Mesodermal cell (in vitro differentiated cells): ENCODE data around the gene MAB21L4.

Experiments used
- H3K27ac ChIP-seq: 2 replicates; pipeline ENCODE4 v1.7.0; 2013; ENCODE audit warnings: mild to moderate bottlenecking, low read depth, low read length, moderate library complexity; ENCODE audit not compliant: severe bottlenecking
- H3K36me3 ChIP-seq: 2 replicates; pipeline ENCODE4 v1.7.1; 2013; ENCODE audit warnings: mild to moderate bottlenecking, low read length, moderate library complexity; ENCODE audit not compliant: control insufficient read depth, insufficient read depth
- H3K4me1 ChIP-seq: one replicate; pipeline ENCODE4 v1.7.1; 2013; ENCODE audit warnings: mild to moderate bottlenecking, low read length; ENCODE audit not compliant: insufficient read depth, control insufficient read depth, poor library complexity, severe bottlenecking
- H3K4me3 ChIP-seq: 2 replicates; pipeline ENCODE4 v1.7.0; 2013; ENCODE audit warnings: low read length, control low read depth, mild to moderate bottlenecking; ENCODE audit not compliant: insufficient read depth, poor library complexity, severe bottlenecking; ENCODE audit errors: extremely low read depth
- H3K9me3 ChIP-seq: 2 replicates; pipeline ENCODE4 v1.7.1; 2013; ENCODE audit warnings: mild to moderate bottlenecking, low read length, moderate library complexity; ENCODE audit not compliant: control insufficient read depth
- WGBS, 2 experiments: methylation state at CpG; one replicate each; pipeline ENCODE4 v1.1.5; 2013; ENCODE audit warnings: missing lambda C conversion rate in 2 of 2; ENCODE audit not compliant: insufficient coverage in 2 of 2; 5-methylcytosine and 5-hydroxymethylcytosine counted together

Gene MAB21L4

DNA sequence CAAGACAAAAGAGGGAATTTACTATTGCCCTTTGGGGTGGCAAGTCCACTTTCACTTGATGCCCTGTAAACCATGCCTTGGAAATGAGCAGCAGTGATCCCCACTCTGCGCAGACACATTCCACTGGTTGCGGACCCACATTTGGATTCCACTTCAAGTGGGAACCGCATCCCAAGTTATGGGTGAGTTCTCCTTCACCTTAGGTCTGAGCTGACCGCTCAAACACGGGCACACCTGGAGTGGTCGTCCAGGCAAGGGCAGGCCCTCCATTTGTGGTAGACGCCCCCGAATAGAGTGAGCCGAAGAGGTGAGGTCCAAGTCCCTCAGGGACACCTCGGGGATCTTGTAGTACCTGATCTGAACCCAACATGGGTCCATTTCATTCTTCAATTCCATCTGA is 37.1 kb downstream of the MAB21L4 start:
- Histone ChIP-seq H3K4me1 (no peaks in the 10 kb centered on the region), H3K4me3 (no peak overlapping the region), H3K9me3 (peaks cover 12% of the 10 kb centered on the region), H3K36me3 (no peaks in the 10 kb centered on the region), H3K27ac (no peak overlapping the region)
- WGBS, 2 experiments: 84 to 93% methylated on average over 10 of the region's 10 CpGs

DNA sequence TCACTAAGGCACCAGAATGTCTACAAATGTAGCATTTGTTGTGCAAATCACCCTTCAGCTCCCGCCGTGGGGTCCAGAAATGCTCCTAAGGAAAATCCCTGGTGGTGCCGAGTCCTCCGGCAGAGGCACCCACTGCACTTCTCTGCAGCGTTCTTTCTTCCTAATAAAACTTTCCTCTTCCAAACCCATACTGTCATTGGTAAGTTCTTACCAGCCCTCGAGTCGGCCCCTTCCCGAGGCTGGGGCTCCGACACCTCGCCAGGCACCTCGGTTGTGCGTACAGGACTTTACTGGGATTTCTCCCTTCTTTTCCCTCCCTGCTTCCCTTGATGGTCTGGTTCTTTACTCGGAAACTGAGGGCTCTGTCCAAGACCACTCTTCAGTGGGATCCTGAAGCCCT is 37.6 kb downstream of the MAB21L4 start:
- Histone ChIP-seq H3K4me3 (no peak overlapping the region), H3K9me3 (peaks cover 12% of the 10 kb centered on the region), H3K36me3 (no peaks in the 10 kb centered on the region), H3K4me1 (no peaks in the 10 kb centered on the region), H3K27ac (no peak overlapping the region)
- WGBS, 2 experiments: 90 to 93% methylated on average over 6 to 13 of the region's 13 CpGs

DNA sequence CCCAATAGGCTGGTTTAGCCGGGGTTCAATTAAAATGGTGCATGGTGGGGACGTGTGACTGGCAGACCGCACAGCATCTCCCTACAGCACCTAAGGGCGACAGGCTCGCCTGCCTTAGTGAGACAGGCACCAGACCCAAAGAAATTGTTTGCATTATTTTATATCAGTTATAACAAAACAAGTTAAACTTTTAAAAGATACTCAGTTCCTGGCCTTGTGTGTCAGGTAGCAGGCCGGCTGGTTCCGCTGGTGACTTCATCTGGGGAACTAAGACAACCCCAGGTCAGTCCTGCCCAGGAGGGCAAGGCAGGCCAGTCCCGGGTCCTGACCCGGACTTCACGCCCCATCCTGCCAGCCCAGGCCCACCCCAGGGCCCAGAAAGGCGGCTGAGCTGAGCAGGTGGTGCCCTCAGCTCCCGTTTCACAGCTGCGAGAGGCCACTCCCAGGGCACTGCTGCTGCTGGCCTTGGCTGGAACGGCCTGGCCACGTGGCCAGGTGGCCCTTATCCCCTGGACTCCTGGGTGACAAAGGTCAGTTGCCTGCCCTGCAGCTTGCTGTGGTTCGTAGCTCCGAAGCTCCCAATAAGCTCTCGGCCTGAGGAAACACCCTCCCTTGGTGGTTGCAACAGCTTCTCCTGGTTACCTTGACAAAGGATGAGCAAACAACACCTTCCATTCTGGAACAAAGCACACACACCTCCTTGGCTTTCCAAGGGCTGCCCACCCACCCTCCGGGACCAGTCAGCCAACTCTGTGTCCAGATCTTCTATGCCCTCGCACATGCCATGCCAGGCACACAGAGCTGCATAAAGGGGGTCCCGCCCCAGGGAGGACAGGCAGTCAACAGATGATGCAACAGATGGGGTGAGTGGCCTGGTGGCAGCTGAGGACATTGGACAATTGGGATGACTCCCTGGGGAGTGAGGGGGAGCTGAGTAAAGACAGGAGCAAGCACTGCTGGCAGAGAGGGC is 38.6 kb downstream of the MAB21L4 start:
- Histone ChIP-seq H3K36me3 (no peaks in the 10 kb centered on the region), H3K27ac (no peak overlapping the region), H3K4me1 (no peaks in the 10 kb centered on the region), H3K4me3 (no peak overlapping the region), H3K9me3 (peaks cover 12% of the 10 kb centered on the region)
- 85 to 93% methylated on average over 16 to 17 of the region's 21 CpGs for WGBS, 2 experiments

DNA sequence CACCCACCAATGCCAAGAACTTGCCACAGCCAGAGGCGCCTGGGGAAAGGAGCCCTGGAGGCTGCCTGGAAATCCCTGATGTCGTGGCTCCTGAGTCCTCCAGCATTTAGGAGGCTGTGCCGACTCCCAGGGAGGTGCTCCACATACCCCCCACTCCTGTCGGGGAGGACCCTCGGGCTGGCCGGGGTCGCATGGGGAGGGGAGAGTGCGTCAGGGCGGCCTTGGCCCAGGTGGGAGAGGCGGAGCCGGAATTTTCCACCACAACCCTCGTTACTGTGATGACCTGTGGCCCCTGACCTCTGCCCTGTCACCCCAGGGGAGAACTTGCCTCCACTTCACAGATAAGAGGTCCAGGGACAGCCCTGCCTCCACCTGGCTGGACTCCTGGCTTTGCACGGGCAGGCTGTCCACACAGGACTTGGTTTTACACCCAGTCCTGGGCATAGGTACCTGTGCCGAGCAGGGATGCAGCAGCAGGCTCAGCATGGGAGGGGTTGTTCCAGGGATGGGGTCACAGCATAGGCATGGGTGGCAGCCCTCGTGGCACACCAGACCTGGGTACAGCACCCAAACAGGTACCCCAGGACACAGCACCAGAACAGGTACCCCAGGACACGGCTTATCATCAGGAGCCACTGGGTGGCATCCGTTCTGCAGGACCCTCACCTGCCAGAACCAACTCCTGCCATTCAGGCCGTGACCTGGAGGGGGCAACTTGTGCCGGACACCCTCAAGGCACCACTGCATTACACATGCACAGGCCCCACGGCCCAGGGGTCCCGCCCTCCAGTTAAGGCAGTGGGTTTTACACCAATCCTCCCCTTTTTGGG is 39.6 kb downstream of the MAB21L4 start:
- H3K4me1 ChIP-seq: no peaks in the 10 kb centered on the region
- WGBS, 2 experiments: 68 to 81% methylated on average over 10 to 16 of the region's 21 CpGs
- H3K27ac ChIP-seq: no peak overlapping the region

DNA sequence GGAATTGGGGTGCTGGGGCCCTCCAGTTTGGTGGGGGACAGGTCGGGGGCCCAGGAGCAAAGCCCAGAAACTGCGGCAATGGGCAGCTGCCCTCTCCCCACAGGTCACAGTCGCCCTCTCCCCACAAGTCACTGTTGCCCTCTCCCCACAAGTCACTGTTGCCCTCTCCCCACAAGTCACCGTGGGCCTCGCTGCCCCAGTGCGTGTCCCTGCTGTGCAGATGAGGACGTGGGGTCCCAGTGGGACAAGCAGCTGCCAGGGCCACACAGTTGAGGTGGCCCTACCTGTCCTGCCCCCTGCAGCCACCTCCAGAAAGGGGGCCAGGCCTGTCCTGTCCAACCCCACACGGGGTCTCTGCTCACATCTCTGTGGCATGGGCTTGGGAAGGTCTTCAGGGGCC is 40.3 kb downstream of the MAB21L4 start:
- no peak overlapping the region for H3K4me3 ChIP-seq
- no peaks in the 10 kb centered on the region for H3K4me1 ChIP-seq
- H3K9me3 ChIP-seq: peaks cover 12% of the 10 kb centered on the region
- H3K36me3 ChIP-seq: no peaks in the 10 kb centered on the region
- no peak overlapping the region for H3K27ac ChIP-seq
- WGBS, 2 experiments: 88 to 91% methylated on average over 7 of the region's 8 CpGs

More for the DNA sequence above, 39.6 kb downstream of the MAB21L4 start:
- peaks cover 12% of the 10 kb centered on the region for H3K9me3 ChIP-seq
- H3K4me3 ChIP-seq: no peak overlapping the region
- H3K36me3 ChIP-seq: no peaks in the 10 kb centered on the region

DNA sequence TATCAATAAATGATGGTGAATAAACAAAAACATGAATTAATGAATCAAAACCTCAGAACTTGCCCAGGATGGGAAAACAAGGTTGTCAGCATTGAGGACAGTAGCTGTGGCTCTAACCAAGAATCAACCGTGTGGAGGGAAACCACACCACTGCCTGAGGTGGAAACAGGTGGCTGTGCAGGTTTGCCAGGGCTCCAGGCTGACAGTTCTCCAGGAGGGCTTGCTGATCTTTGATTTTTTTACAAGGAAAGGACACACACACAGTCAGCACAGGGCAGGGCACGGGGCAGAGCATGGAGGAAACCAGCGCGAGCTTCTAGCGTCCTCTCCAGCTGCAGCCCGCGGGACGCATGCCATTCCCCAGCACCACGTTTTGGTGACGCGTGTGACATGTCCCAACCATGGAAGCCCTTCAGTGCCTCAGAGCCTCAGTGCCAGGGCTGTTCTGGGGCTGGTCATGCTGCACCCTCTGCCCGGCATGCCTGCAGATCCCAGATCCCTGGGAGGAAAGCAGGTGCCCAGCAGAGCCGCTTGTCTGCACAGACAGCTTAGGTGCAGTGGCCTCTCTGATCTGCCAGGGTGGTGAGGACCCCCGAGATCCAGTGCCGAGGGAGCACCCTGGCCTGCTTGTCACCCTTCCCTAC is 43.2 kb downstream of the MAB21L4 start:
- H3K4me1 ChIP-seq: no peaks in the 10 kb centered on the region
- 89 to 94% methylated on average over 15 of the region's 15 CpGs for WGBS, 2 experiments
- peaks cover 12% of the 10 kb centered on the region for H3K9me3 ChIP-seq
- H3K36me3 ChIP-seq: no peaks in the 10 kb centered on the region
- no peak overlapping the region for H3K4me3 ChIP-seq
- no peak overlapping the region for H3K27ac ChIP-seq

DNA sequence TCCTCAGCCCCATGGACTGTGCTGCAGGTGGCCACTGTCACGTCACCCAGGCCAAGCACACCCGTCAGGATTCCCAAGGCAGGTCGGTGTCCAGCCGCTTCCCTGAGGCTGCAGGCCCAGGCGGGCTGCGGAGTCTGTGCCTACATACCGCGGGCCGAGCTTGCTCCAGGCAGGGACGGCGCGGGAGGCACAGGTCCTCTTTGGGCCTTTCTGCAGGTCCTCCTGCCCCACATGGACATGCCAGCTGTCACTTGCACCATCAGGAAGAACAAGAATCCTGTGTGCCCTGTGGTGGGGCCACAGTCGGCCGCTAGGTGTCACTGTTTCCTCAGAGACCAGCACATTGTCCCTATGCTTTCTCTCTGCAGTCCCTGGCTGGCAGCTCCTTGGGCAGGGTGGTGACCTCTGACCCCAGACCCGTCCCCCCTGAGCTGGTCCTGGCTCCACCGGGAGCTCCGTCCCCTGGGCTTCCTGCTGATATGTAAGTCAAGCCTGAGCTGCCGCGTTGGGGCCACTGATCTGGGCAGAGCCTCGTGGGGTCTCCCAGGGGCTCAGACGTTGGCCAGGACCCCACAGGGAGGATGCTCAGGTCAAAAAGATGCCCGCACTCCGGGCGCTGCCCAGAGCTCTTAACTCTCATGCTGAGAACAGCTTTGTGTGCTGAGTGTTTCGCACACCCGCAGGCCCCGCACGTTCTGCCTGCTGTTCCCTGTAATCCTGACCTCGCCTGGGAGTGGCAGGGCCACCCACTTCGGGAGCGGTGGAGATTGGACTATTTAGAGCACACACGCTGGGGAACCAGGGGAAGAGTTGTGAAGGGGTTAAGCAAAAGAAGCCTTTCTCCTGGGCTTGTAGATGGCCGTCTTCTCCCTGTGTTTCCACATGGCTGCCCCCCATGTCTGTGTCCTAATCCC is 44.6 kb downstream of the MAB21L4 start:
- 44 to 54% methylated on average over 28 to 33 of the region's 33 CpGs for WGBS, 2 experiments
- H3K27ac ChIP-seq: no peak overlapping the region

DNA sequence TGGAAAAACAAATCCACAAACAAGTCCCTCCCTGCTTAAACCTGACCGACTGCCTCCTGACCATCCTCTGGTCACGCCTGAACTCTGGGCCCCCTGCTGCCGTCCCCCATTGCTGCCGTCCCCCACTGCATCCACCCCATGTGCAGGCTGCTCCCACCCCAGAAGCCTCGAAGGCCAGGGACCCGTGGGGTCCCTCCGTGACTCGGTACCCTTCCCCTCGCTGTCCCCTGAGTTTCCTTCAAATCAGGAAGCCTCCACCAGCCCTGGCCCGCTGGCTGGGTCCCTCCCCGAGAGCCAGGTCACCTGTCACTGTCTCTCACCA is 45.2 kb downstream of the MAB21L4 start:
- Histone ChIP-seq H3K27ac (no peak overlapping the region), H3K9me3 (peaks cover 12% of the 10 kb centered on the region), H3K4me3 (no peak overlapping the region), H3K36me3 (no peaks in the 10 kb centered on the region), H3K4me1 (no peaks in the 10 kb centered on the region)
- WGBS, 2 experiments: 57 to 78% methylated on average over 6 to 10 of the region's 11 CpGs

More for the DNA sequence above, 44.6 kb downstream of the MAB21L4 start:
- H3K4me3 ChIP-seq: no peak overlapping the region
- no peaks in the 10 kb centered on the region for H3K36me3 ChIP-seq
- no peaks in the 10 kb centered on the region for H3K4me1 ChIP-seq
- H3K9me3 ChIP-seq: peaks cover 12% of the 10 kb centered on the region

DNA sequence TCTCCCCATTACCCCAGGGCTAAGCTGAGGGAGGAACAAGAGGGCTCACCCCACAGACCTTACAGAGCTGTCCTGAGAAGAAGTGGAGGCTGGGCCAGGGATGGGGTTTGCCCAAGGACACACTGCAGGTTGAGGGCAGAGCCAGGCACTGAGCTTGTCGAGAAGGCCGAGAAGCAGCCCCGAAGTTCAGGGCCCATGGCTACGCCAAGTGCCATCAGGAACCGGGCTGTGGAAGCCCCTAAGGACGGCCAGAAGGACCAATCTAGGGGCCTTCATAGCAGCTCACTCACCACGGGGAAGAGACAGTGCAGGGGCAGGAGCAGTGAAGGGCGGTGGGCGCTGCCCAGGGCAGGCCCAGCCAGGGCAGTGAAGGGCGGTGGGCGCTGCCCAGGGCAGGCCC is 45.9 kb downstream of the MAB21L4 start:
- Histone ChIP-seq H3K9me3 (peaks cover 11% of the 10 kb centered on the region), H3K4me3 (no peak overlapping the region), H3K4me1 (no peaks in the 10 kb centered on the region), H3K27ac (no peak overlapping the region), H3K36me3 (no peaks in the 10 kb centered on the region)
- WGBS, 2 experiments: 87 to 96% methylated on average over 5 to 9 of the region's 11 CpGs
